ENCODE data around the gene CYP2C19. TPM values are rescaled to one million over a fixed set of nuclear protein-coding genes. Genes with fewer than 3 reads are reported as not detected.
"Not testable (repeated sequence)": the region's sequence is repeated elsewhere in the genome, so short reads cannot be mapped to it uniquely, and the experiment has no call there.

Gene CYP2C19
- polyA plus RNA-seq, 1 experiment: not detected

DNA sequence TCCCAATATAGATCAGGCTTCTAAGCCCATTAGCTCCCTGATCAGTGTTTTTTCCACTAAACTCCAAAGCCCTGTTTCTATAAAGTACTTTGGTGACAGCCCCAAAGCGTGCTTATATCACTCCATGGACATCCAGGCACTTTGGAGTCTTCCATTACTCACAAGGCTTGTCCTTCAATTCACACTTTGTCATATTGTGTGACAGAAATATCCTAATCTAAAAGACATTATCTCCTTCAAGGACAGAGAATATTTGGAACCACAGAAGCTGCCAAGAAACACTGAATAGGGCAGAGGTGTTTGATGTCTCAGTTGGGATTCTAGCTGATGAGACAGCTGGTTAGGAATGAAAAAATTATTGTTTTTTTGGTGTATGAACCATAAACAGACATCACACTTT, 18.4 kb downstream of the CYP2C19 start:
- no peak overlapping the region for H3K27ac ChIP-seq (ENCODE audit: low read depth, low read length)
- ChIA-PET CTCF (no interaction called here), POLR2A (no interaction called here)
- DNase-seq (ENCODE audit: low read depth, low spot score): no peak
- TF ChIP-seq, protein P1, sequence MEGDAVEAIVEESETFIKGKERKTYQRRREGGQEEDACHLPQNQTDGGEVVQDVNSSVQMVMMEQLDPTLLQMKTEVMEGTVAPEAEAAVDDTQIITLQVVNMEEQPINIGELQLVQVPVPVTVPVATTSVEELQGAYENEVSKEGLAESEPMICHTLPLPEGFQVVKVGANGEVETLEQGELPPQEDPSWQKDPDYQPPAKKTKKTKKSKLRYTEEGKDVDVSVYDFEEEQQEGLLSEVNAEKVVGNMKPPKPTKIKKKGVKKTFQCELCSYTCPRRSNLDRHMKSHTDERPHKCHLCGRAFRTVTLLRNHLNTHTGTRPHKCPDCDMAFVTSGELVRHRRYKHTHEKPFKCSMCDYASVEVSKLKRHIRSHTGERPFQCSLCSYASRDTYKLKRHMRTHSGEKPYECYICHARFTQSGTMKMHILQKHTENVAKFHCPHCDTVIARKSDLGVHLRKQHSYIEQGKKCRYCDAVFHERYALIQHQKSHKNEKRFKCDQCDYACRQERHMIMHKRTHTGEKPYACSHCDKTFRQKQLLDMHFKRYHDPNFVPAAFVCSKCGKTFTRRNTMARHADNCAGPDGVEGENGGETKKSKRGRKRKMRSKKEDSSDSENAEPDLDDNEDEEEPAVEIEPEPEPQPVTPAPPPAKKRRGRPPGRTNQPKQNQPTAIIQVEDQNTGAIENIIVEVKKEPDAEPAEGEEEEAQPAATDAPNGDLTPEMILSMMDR (IDR thresholded peaks at IDR 0.05; ENCODE audit: low read depth, low read length): no peak
- no peaks in the 10 kb centered on the region for H3K27me3 ChIP-seq (ENCODE audit: control insufficient read depth, insufficient read depth, low read length)
- no peaks in the 10 kb centered on the region for H3K9me3 ChIP-seq (ENCODE audit: control insufficient read depth, insufficient read depth, low read length)
- no peak overlapping the region for H3K4me3 ChIP-seq (ENCODE audit: low read depth, low read length)

DNA sequence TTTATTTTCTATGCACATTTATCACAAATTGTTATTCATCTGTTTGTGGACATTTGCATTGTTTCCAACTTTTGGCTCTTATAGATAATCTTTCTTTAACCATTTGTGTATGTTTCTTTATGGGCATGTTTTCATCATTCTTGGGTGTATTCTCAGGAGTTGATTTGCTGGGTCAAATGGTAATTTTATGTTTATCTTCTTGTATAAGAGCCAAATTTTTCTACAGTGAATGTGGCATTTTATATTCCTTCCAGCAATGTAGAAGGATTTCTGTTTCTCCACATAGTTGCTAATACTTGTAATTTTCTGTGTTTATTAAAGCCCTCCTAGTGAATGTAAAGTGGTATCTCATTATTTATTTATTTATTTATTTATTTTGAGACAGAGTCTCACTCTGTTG, 21.8 kb downstream of the CYP2C19 start:
- ChIA-PET POLR2A (no interaction called here), CTCF (no interaction called here)
- Histone ChIP-seq H3K27ac (ENCODE audit: low read depth, low read length) (no peak overlapping the region), H3K9me3 (ENCODE audit: control insufficient read depth, insufficient read depth, low read length) (no peaks in the 10 kb centered on the region), H3K4me3 (ENCODE audit: low read depth, low read length) (no peak overlapping the region), H3K27me3 (ENCODE audit: control insufficient read depth, insufficient read depth, low read length) (no peaks in the 10 kb centered on the region)
- TF ChIP-seq, protein P1 (IDR thresholded peaks at IDR 0.05; ENCODE audit: low read depth, low read length): no peak
- no peak for DNase-seq (ENCODE audit: low read depth, low spot score)

DNA sequence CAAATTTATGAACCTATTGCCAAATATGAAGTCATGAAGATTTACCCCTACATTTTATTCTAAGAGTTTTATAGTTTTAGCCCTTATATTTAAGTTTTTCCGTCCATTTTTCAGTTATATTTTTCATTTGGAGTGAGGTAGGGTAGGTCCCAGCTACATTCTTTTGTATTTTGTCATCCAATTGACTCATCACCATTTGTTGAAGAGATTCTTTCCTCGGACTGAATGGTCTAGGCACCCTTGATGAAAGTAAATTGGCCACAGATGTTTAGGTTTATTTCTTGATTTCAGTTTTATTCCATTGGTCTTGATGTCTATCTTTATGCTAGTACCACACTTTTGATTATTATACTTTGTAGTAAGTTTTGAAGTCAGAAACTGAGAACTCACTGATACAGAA, 22.7 kb downstream of the CYP2C19 start:
- ChIA-PET POLR2A (no interaction called here), CTCF (no interaction called here)
- no peak overlapping the region for H3K27ac ChIP-seq (ENCODE audit: low read depth, low read length)
- no peak for DNase-seq (ENCODE audit: low read depth, low spot score)
- TF ChIP-seq, protein P1 (IDR thresholded peaks at IDR 0.05; ENCODE audit: low read depth, low read length): no peak
- no peaks in the 10 kb centered on the region for H3K27me3 ChIP-seq (ENCODE audit: control insufficient read depth, insufficient read depth, low read length)
- no peaks in the 10 kb centered on the region for H3K9me3 ChIP-seq (ENCODE audit: control insufficient read depth, insufficient read depth, low read length)
- H3K4me3 ChIP-seq (ENCODE audit: low read depth, low read length): no peak overlapping the region

DNA sequence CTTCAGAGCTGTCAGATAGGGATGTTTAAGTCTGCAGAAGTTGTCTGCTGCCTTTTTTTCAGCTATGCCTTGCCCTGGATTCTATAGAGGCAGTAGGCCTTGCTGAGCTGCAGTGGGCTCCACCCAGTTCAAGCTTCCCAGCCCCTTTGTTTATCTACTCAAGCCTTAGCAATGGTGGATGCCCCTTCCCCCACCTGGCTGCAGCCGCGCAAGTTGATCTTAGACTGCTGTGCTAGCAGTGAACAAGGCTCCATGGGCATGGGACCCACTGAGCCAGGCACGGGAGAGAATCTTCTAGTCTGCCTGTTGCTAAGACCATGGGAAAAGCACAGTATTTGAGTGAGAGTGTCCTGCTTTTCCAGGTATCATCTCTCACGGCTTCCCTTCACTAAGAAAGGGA, 38.1 kb downstream of the CYP2C19 start:
- POLR2A ChIA-PET; H3K4me3 ChIP-seq (ENCODE audit: low read depth, low read length); H3K27me3 ChIP-seq (ENCODE audit: control insufficient read depth, insufficient read depth, low read length); DNase-seq (ENCODE audit: low read depth, low spot score); H3K27ac ChIP-seq (ENCODE audit: low read depth, low read length); CTCF ChIA-PET: not testable (repeated sequence)
- H3K9me3 ChIP-seq (ENCODE audit: control insufficient read depth, insufficient read depth, low read length): peaks cover 18% of the 10 kb centered on the region

DNA sequence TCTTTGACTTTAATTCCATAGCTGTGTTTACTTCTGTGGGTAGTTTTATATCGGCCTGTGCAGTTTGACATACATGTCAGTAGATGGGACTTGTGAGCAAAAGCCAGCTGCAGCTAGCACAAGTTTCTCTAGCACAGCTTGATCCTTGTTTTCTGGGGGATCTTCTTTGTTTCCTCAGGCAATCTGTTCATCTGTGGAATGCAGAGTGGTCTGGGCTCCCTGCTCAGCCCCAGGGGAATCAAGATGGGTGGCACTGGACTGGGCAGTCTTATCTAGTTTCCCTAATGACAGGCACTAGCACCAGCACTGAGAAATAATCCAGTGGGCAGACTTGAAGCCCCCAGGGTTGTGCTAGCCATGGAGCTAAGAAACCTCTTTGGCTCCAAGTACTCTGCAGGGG, 40.8 kb downstream of the CYP2C19 start:
- Histone ChIP-seq H3K4me3 (ENCODE audit: low read depth, low read length) (no peak overlapping the region), H3K27me3 (ENCODE audit: control insufficient read depth, insufficient read depth, low read length) (no peaks in the 10 kb centered on the region), H3K27ac (ENCODE audit: low read depth, low read length) (no peak overlapping the region), H3K9me3 (ENCODE audit: control insufficient read depth, insufficient read depth, low read length) (peaks cover 18% of the 10 kb centered on the region)
- DNase-seq (ENCODE audit: low read depth, low spot score): no peak
- ChIA-PET POLR2A (no interaction called here), CTCF (no interaction called here)
- TF ChIP-seq, protein P1 (IDR thresholded peaks at IDR 0.05; ENCODE audit: low read depth, low read length): no peak

DNA sequence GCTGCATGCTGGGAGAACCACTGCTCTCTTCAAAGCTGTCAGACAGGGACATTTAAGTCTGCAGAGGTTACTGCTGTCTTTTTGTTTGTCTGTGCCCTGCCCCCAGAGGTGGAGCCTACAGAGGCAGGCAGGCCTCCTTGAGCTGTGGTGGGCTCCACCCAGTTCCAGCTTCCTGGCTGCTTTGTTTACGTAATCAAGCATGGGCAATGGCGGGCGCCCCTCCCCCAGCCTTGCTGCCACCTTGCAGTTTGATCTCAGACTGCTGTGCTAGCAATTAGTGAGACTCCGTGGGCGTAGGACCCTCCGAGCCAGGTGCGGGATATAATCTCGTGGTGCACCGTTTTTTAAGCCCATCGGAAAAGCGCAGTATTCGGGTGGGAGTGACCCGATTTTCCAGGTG, 67.5 kb downstream of the CYP2C19 start:
- H3K27me3 ChIP-seq (ENCODE audit: control insufficient read depth, insufficient read depth, low read length); H3K27ac ChIP-seq (ENCODE audit: low read depth, low read length); CTCF ChIA-PET; DNase-seq (ENCODE audit: low read depth, low spot score); POLR2A ChIA-PET; H3K4me3 ChIP-seq (ENCODE audit: low read depth, low read length); H3K9me3 ChIP-seq (ENCODE audit: control insufficient read depth, insufficient read depth, low read length): not testable (repeated sequence)
